Fibroblast of pulmonary artery (primary cell): ENCODE data around the gene LINGO3.

Experiments
- DNase-seq: peaks from one replicate; pipeline ENCODE4 v3.0.0-alpha.2; 2010; ENCODE audit warnings: low read depth
- H3K4me3 ChIP-seq: replicated peaks from 2 replicates; pipeline ENCODE4 v1.5.1; 2011; ENCODE audit warnings: low read depth, mild to moderate bottlenecking, control low read depth, low read length, moderate library complexity
- CTCF ChIP-seq: IDR thresholded peaks from 2 replicates; pipeline ENCODE4 v1.5.1; 2011; ENCODE audit warnings: mild to moderate bottlenecking, control low read depth, low read length, inconsistent platforms; ENCODE audit errors: missing control alignments

LINGO3 gene

GRCh38 chr19:2278459-2279158 is 29.3 kb downstream of the LINGO3 start:
- no peak for DNase-seq
- TF ChIP-seq CTCF, result no peak
- no peak overlapping the region for H3K4me3 ChIP-seq

- no peak for DNase-seq
- H3K4me3 ChIP-seq, result no peak overlapping the region
- TF ChIP-seq CTCF, result no peak
These were observed 30.8 kb downstream of the LINGO3 start for GRCh38 chr19:2277138-2277537.

GRCh38 chr19:2276429-2276986 is 31.4 kb downstream of the LINGO3 start:
- DNase-seq, result no peak
- TF ChIP-seq CTCF, result no peak
- no peak overlapping the region for H3K4me3 ChIP-seq

- TF ChIP-seq CTCF, result no peak
- no peak for DNase-seq
These were observed 32.1 kb downstream of the LINGO3 start for GRCh38 chr19:2275588-2276428.

GRCh38 chr19:2274931-2275535 is 32.9 kb downstream of the LINGO3 start:
- peak; percentile 65 for TF ChIP-seq CTCF
- no peak overlapping the region for H3K4me3 ChIP-seq
- peak; percentile 76 for DNase-seq

More at GRCh38 chr19:2275588-2276428, 32.1 kb downstream of the LINGO3 start:
- H3K4me3 ChIP-seq, result no peak overlapping the region

- no peak overlapping the region for H3K4me3 ChIP-seq
- TF ChIP-seq CTCF, result no peak
- no peak for DNase-seq
These were observed 33.7 kb downstream of the LINGO3 start for GRCh38 chr19:2274185-2274711.
